Tibial nerve (tissue), 4 donors: ENCODE measurements around the gene TRMT10B. TPM values are rescaled to one million over a fixed set of nuclear protein-coding genes. Genes with fewer than 3 reads are reported as not detected.

Source experiments
- DNase-seq, 2 donors: peaks; one replicate each; pipeline ENCODE4 v3.0.0-alpha.2; 2019; ENCODE audit warnings: low spot score in 2 of 2
- H3K27ac ChIP-seq, 4 donors: fragments of 200-600 bp; sonication (generic) in 3 of 4; one replicate each; pipeline ENCODE4 v1.5.1; 2017 to 2019; ENCODE audit warnings: mild to moderate bottlenecking in 1 of 4
- H3K27me3 ChIP-seq, 2 donors: fragments of 200-600 bp; sonication (generic) in 1 of 2; one replicate each; pipeline versions ENCODE4 v1.5.1 to v1.6.0; 2017 to 2019
- H3K36me3 ChIP-seq, 3 donors: fragments of 200-600 bp; sonication (generic); one replicate each; pipeline ENCODE4 v1.5.1; 2018 to 2019
- H3K4me1 ChIP-seq, 4 donors: fragments of 200-600 bp; sonication (generic) in 3 of 4; one replicate each; pipeline ENCODE4 v1.5.1; 2017 to 2019
- H3K4me3 ChIP-seq, 4 donors: fragments of 200-600 bp; sonication (generic) in 3 of 4; one replicate each; pipeline ENCODE4 v1.5.1; 2017 to 2019; ENCODE audit warnings: mild to moderate bottlenecking in 1 of 4, moderate library complexity in 1 of 4
- H3K9me3 ChIP-seq, 4 donors: fragments of 200-600 bp; sonication (generic) in 3 of 4; one replicate each; pipeline ENCODE4 v1.5.1; 2017 to 2019
- EP300 ChIP-seq, 2 donors: sonication (generic); formaldehyde crosslinking; IDR thresholded peaks; one replicate each; pipeline ENCODE4 v1.6.1; 2017; ENCODE audit warnings: antibody characterized with exemption in 2 of 2, mild to moderate bottlenecking in 1 of 2
- POLR2A ChIP-seq, 2 donors: fragments of 450-650 bp; IDR thresholded peaks; one replicate each; pipeline ENCODE4 v1.6.1; 2017; ENCODE audit warnings: antibody characterized with exemption in 2 of 2, mild to moderate bottlenecking in 2 of 2, moderate library complexity in 2 of 2
- WGBS, 2 donors: methylation state at CpG; one replicate each; pipeline ENCODE4 v1.1.5; 2018; 5-methylcytosine and 5-hydroxymethylcytosine counted together
- total RNA-seq, 4 donors: library from RNA; depleted of rRNA; stranded (reverse); fragments of >200 nt; gene quantifications; one replicate each; pipeline ENCODE4 v1.1.0, GENCODE V29; 2016
- TF ChIP-seq, protein P1 (sequence below), 5 experiments: fragments of 200-600 bp in 3 of 5; fragments of 450-650 bp in 2 of 5; sonication (generic) in 3 of 5; IDR thresholded peaks; one replicate each; pipeline ENCODE4 v1.5.1; 2016 to 2019; ENCODE audit warnings: antibody characterized with exemption in 5 of 5, mild to moderate bottlenecking in 3 of 5, moderate library complexity in 2 of 5

Gene TRMT10B, protein sequence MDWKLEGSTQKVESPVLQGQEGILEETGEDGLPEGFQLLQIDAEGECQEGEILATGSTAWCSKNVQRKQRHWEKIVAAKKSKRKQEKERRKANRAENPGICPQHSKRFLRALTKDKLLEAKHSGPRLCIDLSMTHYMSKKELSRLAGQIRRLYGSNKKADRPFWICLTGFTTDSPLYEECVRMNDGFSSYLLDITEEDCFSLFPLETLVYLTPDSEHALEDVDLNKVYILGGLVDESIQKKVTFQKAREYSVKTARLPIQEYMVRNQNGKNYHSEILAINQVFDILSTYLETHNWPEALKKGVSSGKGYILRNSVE
- 10 to 100 TPM; 10.2 to 27.5 (median 12.3) TPM for total RNA-seq

DNA sequence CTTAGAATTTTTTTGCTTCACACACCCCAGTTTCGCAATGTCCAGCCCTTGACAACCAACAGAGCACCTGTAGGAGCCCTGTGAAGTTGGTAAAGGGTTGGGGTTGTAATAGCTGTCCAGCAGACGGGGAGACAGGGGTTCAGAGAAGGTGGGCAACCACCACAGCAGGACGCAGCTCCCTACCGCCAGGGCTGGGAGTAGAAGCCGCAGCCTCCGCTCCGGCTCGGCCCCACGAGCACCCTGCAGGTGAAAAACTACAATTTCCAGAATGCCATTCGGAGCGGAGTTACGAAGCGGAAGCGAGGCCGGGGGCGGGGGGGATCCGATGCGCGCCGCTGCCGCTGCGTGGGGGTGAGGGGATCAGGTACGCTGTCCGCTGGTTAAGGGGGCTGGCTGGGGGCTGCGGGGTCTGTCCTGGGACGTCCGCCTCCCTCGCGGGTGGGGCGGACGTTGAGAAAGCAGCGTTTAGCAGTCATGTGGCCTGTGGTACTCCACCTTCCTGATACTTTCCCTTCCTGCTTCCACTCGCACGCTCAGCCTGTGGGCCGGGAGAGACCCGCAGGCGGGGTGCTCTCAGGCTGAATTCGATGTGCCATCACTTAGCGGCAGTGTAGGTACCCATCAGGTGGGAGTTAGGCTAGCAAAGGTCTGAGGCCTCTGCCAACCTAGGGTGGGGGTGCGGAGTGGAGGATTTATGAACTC is at the start of gene TRMT10B:
Gene TRMT10B, plus strand, starts transcription at position 317 of the 702 bp plus-strand sequence. CDS start 8,127 bp downstream, outside the sequence.
- H3K9me3 ChIP-seq: no peaks in the 10 kb centered on the region
- H3K27ac ChIP-seq: peak within 1 kb of the TSS; percentile 68 to 93 (median 79)
- peak within 1 kb of the TSS; percentile 72 to 76 (median 73) for H3K4me3 ChIP-seq
- H3K4me1 ChIP-seq: peaks cover 0 to 17% (median 3%) of the 10 kb centered on the region in 4 donors
- WGBS, 2 donors: 4 to 5% methylated on average over 26 to 40 of the region's 40 CpGs
- TF ChIP-seq EP300 (IDR thresholded peaks at IDR 0.05) (peak in 1 of 2 donors; percentile 17), POLR2A (IDR thresholded peaks at IDR 0.05) (peak in 1 of 2 donors; percentile 20)
- TF ChIP-seq, protein P1, sequence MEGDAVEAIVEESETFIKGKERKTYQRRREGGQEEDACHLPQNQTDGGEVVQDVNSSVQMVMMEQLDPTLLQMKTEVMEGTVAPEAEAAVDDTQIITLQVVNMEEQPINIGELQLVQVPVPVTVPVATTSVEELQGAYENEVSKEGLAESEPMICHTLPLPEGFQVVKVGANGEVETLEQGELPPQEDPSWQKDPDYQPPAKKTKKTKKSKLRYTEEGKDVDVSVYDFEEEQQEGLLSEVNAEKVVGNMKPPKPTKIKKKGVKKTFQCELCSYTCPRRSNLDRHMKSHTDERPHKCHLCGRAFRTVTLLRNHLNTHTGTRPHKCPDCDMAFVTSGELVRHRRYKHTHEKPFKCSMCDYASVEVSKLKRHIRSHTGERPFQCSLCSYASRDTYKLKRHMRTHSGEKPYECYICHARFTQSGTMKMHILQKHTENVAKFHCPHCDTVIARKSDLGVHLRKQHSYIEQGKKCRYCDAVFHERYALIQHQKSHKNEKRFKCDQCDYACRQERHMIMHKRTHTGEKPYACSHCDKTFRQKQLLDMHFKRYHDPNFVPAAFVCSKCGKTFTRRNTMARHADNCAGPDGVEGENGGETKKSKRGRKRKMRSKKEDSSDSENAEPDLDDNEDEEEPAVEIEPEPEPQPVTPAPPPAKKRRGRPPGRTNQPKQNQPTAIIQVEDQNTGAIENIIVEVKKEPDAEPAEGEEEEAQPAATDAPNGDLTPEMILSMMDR (IDR thresholded peaks at IDR 0.05): no peak
- H3K27me3 ChIP-seq: no peaks in the 10 kb centered on the region
- peak; percentile 23 to 41 for DNase-seq
- H3K36me3 ChIP-seq: peaks cover 0 to 4% (median 0%) of the 10 kb centered on the region in 3 donors

GRCh38 chr9:37705787-37706186 is 47.8 kb upstream of the TRMT10B start:
- Histone ChIP-seq H3K27ac (no peak overlapping the region), H3K4me3 (no peak overlapping the region), H3K9me3 (no peaks in the 10 kb centered on the region), H3K4me1 (no peaks in the 10 kb centered on the region), H3K27me3 (peaks cover 0 to 5% of the 10 kb centered on the region in 2 donors), H3K36me3 (no peaks in the 10 kb centered on the region)
- TF ChIP-seq POLR2A (IDR thresholded peaks at IDR 0.05) (no peak), EP300 (IDR thresholded peaks at IDR 0.05) (no peak)
- TF ChIP-seq, protein P1 (IDR thresholded peaks at IDR 0.05): no peak
- DNase-seq: no peak
- WGBS, 2 donors: 84 to 88% methylated on average over 3 of the region's 3 CpGs

- Histone ChIP-seq H3K27me3 (peaks cover 0 to 5% of the 10 kb centered on the region in 2 donors), H3K9me3 (no peaks in the 10 kb centered on the region), H3K4me3 (no peak overlapping the region), H3K4me1 (no peaks in the 10 kb centered on the region), H3K36me3 (no peaks in the 10 kb centered on the region), H3K27ac (no peak overlapping the region)
- DNase-seq: no peak
- no peak for TF ChIP-seq POLR2A (IDR thresholded peaks at IDR 0.05)
- TF ChIP-seq, protein P1 (IDR thresholded peaks at IDR 0.05): no peak
- TF ChIP-seq EP300 (IDR thresholded peaks at IDR 0.05): no peak
- 90 to 93% methylated on average over 3 of the region's 3 CpGs for WGBS, 2 donors
Measured at GRCh38 chr9:37706290-37706689, 47.3 kb upstream of the TRMT10B start.

DNA sequence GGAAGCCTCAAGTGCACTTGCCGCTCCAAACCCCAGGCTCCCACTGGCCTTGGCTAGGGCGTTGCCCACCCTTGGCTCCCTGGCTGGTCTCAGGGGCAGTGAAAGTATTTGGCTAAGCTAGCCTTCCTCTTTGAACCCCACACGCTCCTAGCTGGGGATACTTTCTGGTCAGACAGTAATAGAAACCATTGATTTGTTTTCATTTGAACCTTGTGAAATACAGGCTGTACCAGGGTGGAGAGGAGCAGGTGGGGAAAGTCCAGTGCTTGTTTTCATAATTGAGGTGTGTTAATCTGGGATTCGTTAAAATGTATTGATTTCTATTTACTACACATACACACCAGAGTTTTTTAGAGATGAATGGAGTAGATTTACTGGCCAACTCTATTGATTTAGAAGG is 45.9 kb upstream of the TRMT10B start:
- DNase-seq: no peak
- WGBS, 2 donors: 83 to 89% methylated on average over 4 of the region's 4 CpGs
- H3K9me3 ChIP-seq: no peaks in the 10 kb centered on the region
- H3K4me3 ChIP-seq: no peak overlapping the region
- no peaks in the 10 kb centered on the region for H3K4me1 ChIP-seq
- H3K27me3 ChIP-seq: peaks cover 0 to 5% of the 10 kb centered on the region in 2 donors
- H3K27ac ChIP-seq: no peak overlapping the region
- TF ChIP-seq, protein P1 (IDR thresholded peaks at IDR 0.05): no peak
- no peak for TF ChIP-seq EP300 (IDR thresholded peaks at IDR 0.05)
- TF ChIP-seq POLR2A (IDR thresholded peaks at IDR 0.05): no peak
- no peaks in the 10 kb centered on the region for H3K36me3 ChIP-seq

GRCh38 chr9:37710046-37710445 is 43.6 kb upstream of the TRMT10B start:
- Histone ChIP-seq H3K27me3 (peaks cover 0 to 5% of the 10 kb centered on the region in 2 donors), H3K36me3 (no peaks in the 10 kb centered on the region), H3K4me3 (no peak overlapping the region), H3K27ac (no peak overlapping the region), H3K9me3 (no peaks in the 10 kb centered on the region), H3K4me1 (no peaks in the 10 kb centered on the region)
- no peak for DNase-seq
- 75 to 89% methylated on average over 3 of the region's 3 CpGs for WGBS, 2 donors
- TF ChIP-seq POLR2A (IDR thresholded peaks at IDR 0.05) (no peak), EP300 (IDR thresholded peaks at IDR 0.05) (no peak)
- TF ChIP-seq, protein P1 (IDR thresholded peaks at IDR 0.05): no peak
